Neural cell (in vitro differentiated cells): ENCODE measurements around the gene ALDH1L1. TPM values are rescaled to one million over a fixed set of nuclear protein-coding genes. Genes with fewer than 3 reads are reported as not detected.

Experiments used
- H2AFZ ChIP-seq: fragments of 200-600, 300-800 bp; sonication (generic), shearing (Covaris generic); 2 replicates; pipeline ENCODE4 v1.6.0; 2014; ENCODE audit warnings: low read depth, mild to moderate bottlenecking, antibody characterized with exemption, low read length, moderate library complexity
- H3F3A ChIP-seq: fragments of 200-600 bp; shearing (Covaris generic); 2 replicates; pipeline ENCODE4 v1.6.1; 2016; ENCODE audit warnings: mild to moderate bottlenecking, moderate library complexity, mixed read lengths, antibody characterized with exemption, low read length; ENCODE audit not compliant: insufficient read depth, poor library complexity, severe bottlenecking
- H3K27ac ChIP-seq: fragments of 200-600, 300-800 bp; sonication (generic), shearing (Covaris generic); 2 replicates; pipeline ENCODE4 v1.5.1; 2014; ENCODE audit warnings: mild to moderate bottlenecking, low read length, moderate library complexity
- H3K27me3 ChIP-seq: fragments of 300-800, 200-600 bp; sonication (generic), shearing (Covaris generic); 2 replicates; pipeline ENCODE4 v1.6.0; 2014; ENCODE audit warnings: mild to moderate bottlenecking, low read depth, low read length, moderate library complexity; ENCODE audit not compliant: insufficient read depth
- H3K36me3 ChIP-seq: fragments of 300-800, 200-600 bp; sonication (generic), shearing (Covaris generic); 2 replicates; pipeline ENCODE4 v1.5.1; 2014; ENCODE audit warnings: mild to moderate bottlenecking, antibody characterized with exemption, low read length, moderate library complexity; ENCODE audit not compliant: insufficient read depth
- H3K4me2 ChIP-seq: fragments of 300-800, 200-600 bp; sonication (generic), shearing (Covaris generic); 2 replicates; pipeline ENCODE4 v1.6.0; 2014; ENCODE audit warnings: mild to moderate bottlenecking, low read length
- H3K4me3 ChIP-seq: fragments of 300-800, 200-600 bp; sonication (generic), shearing (Covaris generic); 2 replicates; pipeline ENCODE4 v1.5.1; 2014; ENCODE audit warnings: mild to moderate bottlenecking, low read length, moderate library complexity
- H3K79me2 ChIP-seq: fragments of 200-600 bp; shearing (Covaris generic); replicated peaks from 2 replicates; pipeline ENCODE4 v1.6.0; 2014; ENCODE audit warnings: mild to moderate bottlenecking, low read length, moderate library complexity; ENCODE audit not compliant: insufficient read depth
- H3K9ac ChIP-seq: fragments of 300-800, 200-600 bp; sonication (generic), shearing (Covaris generic); 2 replicates; pipeline ENCODE4 v1.6.1; 2016; ENCODE audit warnings: mild to moderate bottlenecking, low read length, mixed read lengths
- H3K9me2 ChIP-seq: fragments of 200-600 bp; shearing (Covaris generic); 2 replicates; pipeline ENCODE4 v1.6.1; 2016; ENCODE audit warnings: mild to moderate bottlenecking, low read length, mixed read lengths; ENCODE audit not compliant: insufficient read depth
- H3K9me3 ChIP-seq: fragments of 200-600, 300-800 bp; sonication (generic), shearing (Covaris generic); 2 replicates; pipeline ENCODE4 v1.6.1; 2016; ENCODE audit warnings: mild to moderate bottlenecking, mixed run types, low read length, moderate library complexity, mixed read lengths
- H4K20me1 ChIP-seq: fragments of 200-600 bp; shearing (Covaris generic); 2 replicates; pipeline ENCODE4 v1.6.1; 2016; ENCODE audit warnings: mild to moderate bottlenecking, mixed run types; ENCODE audit not compliant: insufficient read depth
- CTCF ChIP-seq: fragments of 450-650 bp; IDR thresholded peaks from 2 replicates; pipeline ENCODE4 v1.5.1; 2014; ENCODE audit warnings: antibody characterized with exemption, mild to moderate bottlenecking, moderate library complexity; ENCODE audit not compliant: poor library complexity, severe bottlenecking
- EP300 ChIP-seq: fragments of 450-650 bp; conservative IDR thresholded peaks from 2 replicates; pipeline ENCODE4 v1.6.1; 2014; ENCODE audit warnings: antibody characterized with exemption, mild to moderate bottlenecking, moderate library complexity; ENCODE audit not compliant: poor library complexity, severe bottlenecking
- EZH2 ChIP-seq: fragments of 200-600, 300-800 bp; shearing (Covaris generic), sonication (generic); IDR thresholded peaks from 2 replicates; pipeline ENCODE4 v1.6.1; 2014; ENCODE audit warnings: antibody characterized with exemption, low read length, borderline replicate concordance, mild to moderate bottlenecking; ENCODE audit not compliant: insufficient read depth, poor library complexity, severe bottlenecking
- MXI1 ChIP-seq: fragments of 450-650 bp; conservative IDR thresholded peaks from 2 replicates; pipeline ENCODE4 v1.6.1; 2014; ENCODE audit warnings: antibody characterized with exemption, mild to moderate bottlenecking; ENCODE audit not compliant: poor library complexity, severe bottlenecking
- POLR2AphosphoS5 ChIP-seq: IDR thresholded peaks from 2 replicates; pipeline ENCODE4 v1.6.1; 2012
- RAD21 ChIP-seq: fragments of 450-650 bp; conservative IDR thresholded peaks from 2 replicates; pipeline ENCODE4 v1.6.1; 2014; ENCODE audit warnings: antibody characterized with exemption, mild to moderate bottlenecking, moderate library complexity
- REST ChIP-seq: IDR thresholded peaks from 2 replicates; pipeline ENCODE4 v1.6.1; 2012; ENCODE audit warnings: borderline replicate concordance
- SMC3 ChIP-seq: fragments of 450-650 bp; conservative IDR thresholded peaks from 2 replicates; pipeline ENCODE4 v1.6.1; 2014; ENCODE audit warnings: antibody characterized with exemption, mild to moderate bottlenecking, moderate library complexity; ENCODE audit not compliant: poor library complexity
- TAF1 ChIP-seq: IDR thresholded peaks from 2 replicates; pipeline ENCODE4 v1.6.1; 2012; ENCODE audit warnings: low read depth
- polyA plus RNA-seq: library from polyadenylated mRNA; depleted of rRNA; stranded (reverse); fragments of >200 nt; gene quantifications from 2 replicates; pipeline ENCODE4 v1.2.3, GENCODE V29; 2014

The ALDH1L1 gene
- polyA plus RNA-seq, 1 donor from 2014 or later = not detected

GRCh38 chr3:126125781-126126251 is 54.6 kb downstream of the ALDH1L1 start:
- Histone ChIP-seq H3K79me2 (no peaks in the 10 kb centered on the region), H4K20me1 (no peaks in the 10 kb centered on the region), H3K4me2 (no peak overlapping the region), H3F3A (no peaks in the 10 kb centered on the region), H3K4me3 (no peak overlapping the region), H3K9me3 (no peaks in the 10 kb centered on the region), H2AFZ (no peak overlapping the region), H3K9me2 (no peaks in the 10 kb centered on the region), H3K27me3 (no peaks in the 10 kb centered on the region), H3K36me3 (no peaks in the 10 kb centered on the region), H3K27ac (no peak overlapping the region), H3K9ac (no peak overlapping the region)
- TF ChIP-seq SMC3 = no peak
- no peak for TF ChIP-seq TAF1
- TF ChIP-seq EZH2 = no peak
- no peak for TF ChIP-seq MXI1
- no peak for TF ChIP-seq EP300
- no peak for TF ChIP-seq REST
- TF ChIP-seq POLR2AphosphoS5 = no peak
- TF ChIP-seq CTCF = no peak
- TF ChIP-seq RAD21 = no peak

- Histone ChIP-seq H3K9ac (no peak overlapping the region), H3K27ac (no peak overlapping the region), H3K4me3 (no peak overlapping the region), H2AFZ (no peak overlapping the region), H3K27me3 (no peaks in the 10 kb centered on the region), H3K4me2 (no peak overlapping the region), H3K36me3 (no peaks in the 10 kb centered on the region), H3K9me2 (no peaks in the 10 kb centered on the region), H3K79me2 (no peaks in the 10 kb centered on the region), H4K20me1 (no peaks in the 10 kb centered on the region), H3K9me3 (no peaks in the 10 kb centered on the region), H3F3A (no peaks in the 10 kb centered on the region)
- TF ChIP-seq REST (no peak), MXI1 (no peak), TAF1 (no peak), EP300 (no peak)
Measured at GRCh38 chr3:126125341-126125740, 55.0 kb downstream of the ALDH1L1 start.
